Stimulated activated effector memory CD8-positive, alpha-beta T cell treated with anti-CD3 and anti-CD28 coated beads, Interleukin-12 subunit alpha, Interleukin-12 subunit beta, amount 100 ng/mL, for 72 hours (primary cell): Measurements from ENCODE around the gene PHRF1.

ENCODE experiments used
- ATAC-seq: fragments of 150-1000 bp; cut with Tn5 transposase; 2 replicates; pipeline ENCODE4 v1.10.0; 2021
- DNase-seq, 2 donors: peaks; one replicate each; pipeline ENCODE4 v3.0.0; 2021 to 2022; ENCODE audit warnings: low spot score in 2 of 2
- H3K27ac Mint-ChIP-seq: one replicate; pipeline ENCODE4 v1.8.0; 2022; ENCODE audit warnings: mild to moderate bottlenecking, mixed read lengths
- H3K36me3 Mint-ChIP-seq: one replicate; pipeline ENCODE4 v1.8.0; 2022; ENCODE audit warnings: mild to moderate bottlenecking, mixed read lengths
- H3K4me1 Mint-ChIP-seq: one replicate; pipeline ENCODE4 v1.8.0; 2022; ENCODE audit warnings: mixed read lengths
- H3K4me3 Mint-ChIP-seq: one replicate; pipeline ENCODE4 v1.8.0; 2022; ENCODE audit warnings: mild to moderate bottlenecking, mixed read lengths
- H3K9me3 Mint-ChIP-seq: one replicate; pipeline ENCODE4 v1.8.0; 2022; ENCODE audit warnings: mixed read lengths

The PHRF1 gene

DNA sequence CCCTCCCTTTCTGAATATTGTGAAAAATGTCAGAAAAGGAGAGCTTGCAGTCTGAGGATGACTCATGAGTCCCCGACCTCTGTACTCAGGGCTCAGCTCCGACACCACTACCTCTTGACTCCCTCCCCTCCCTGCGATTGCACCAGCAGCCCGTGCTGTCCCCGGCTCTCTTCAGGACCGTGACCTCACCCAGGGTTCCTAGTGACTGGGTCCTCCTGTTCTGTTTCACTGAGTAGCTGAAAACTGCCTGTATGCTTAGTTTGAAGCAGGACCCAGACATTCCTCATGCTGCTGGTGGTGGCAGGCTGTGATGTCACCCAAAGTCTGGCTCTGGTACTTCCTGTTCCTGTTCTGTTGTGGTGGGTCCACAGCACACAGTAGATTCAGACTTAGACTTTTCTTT lies 11.7 kb downstream of the PHRF1 start:
- peak; percentile 98 for ATAC-seq
- Mint-ChIP-seq H3K36me3 (peaks cover 92% of the 10 kb centered on the region), H3K27ac (peak overlapping the region; percentile 94), H3K4me3 (peak overlapping the region; percentile 76), H3K9me3 (no peaks in the 10 kb centered on the region), H3K4me1 (peaks cover 36% of the 10 kb centered on the region)
- DNase-seq = peak in 1 of 2 donors; percentile 77

DNA sequence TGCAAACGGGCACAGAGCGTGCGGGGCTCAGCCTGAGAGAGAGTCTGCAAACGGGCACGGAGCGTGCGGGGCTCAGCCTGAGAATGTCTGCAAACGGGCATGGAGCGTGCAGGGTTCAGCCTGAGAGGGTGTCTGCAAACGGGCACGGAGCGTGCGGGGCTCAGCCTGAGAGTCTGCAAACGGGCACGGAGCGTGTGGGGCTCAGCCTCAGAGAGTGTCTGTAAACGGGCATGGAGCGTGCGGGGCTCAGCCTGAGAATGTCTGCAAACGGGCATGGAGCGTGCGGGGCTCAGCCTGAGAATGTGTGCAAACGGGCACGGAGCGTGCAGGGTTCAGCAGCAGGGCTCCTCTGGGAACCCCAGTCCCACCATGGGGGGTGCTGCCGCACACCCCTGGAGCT lies 13.5 kb downstream of the PHRF1 start:
- DNase-seq (no peak), ATAC-seq (no peak)
- Mint-ChIP-seq H3K36me3 (peaks cover 92% of the 10 kb centered on the region), H3K9me3 (no peaks in the 10 kb centered on the region), H3K27ac (peak overlapping the region; percentile 63), H3K4me3 (no peak overlapping the region), H3K4me1 (peaks cover 48% of the 10 kb centered on the region)

DNA sequence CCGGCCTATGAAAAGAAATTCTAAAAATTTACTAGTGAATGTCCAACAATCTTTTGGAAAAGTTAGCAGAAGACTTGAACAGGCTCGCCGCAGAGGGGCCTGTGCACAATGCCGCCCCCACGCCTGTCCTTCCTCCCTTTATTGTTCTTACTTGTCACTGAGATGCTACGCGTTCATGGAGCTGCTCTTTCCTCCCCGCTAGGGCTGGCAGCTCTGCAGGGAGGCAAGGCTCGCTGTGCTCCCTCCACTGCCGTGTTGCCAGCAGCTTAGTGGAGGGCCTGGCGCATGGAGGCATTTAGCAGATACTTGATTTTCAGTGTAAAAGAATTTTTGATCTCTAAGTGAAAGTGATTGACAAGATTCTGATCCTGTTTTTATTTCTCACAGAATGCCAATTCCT lies 14.7 kb downstream of the PHRF1 start:
- H3K9me3 Mint-ChIP-seq = no peaks in the 10 kb centered on the region
- no peak for ATAC-seq
- no peak overlapping the region for H3K27ac Mint-ChIP-seq
- no peak for DNase-seq
- H3K4me3 Mint-ChIP-seq = no peak overlapping the region
- peaks cover 48% of the 10 kb centered on the region for H3K4me1 Mint-ChIP-seq
- peaks cover 98% of the 10 kb centered on the region for H3K36me3 Mint-ChIP-seq

GRCh38 chr11:592501-592900 lies 16.2 kb downstream of the PHRF1 start:
- no peak overlapping the region for H3K4me3 Mint-ChIP-seq
- peaks cover 46% of the 10 kb centered on the region for H3K4me1 Mint-ChIP-seq
- peaks cover 99% of the 10 kb centered on the region for H3K36me3 Mint-ChIP-seq
- ATAC-seq (no peak), DNase-seq (no peak)
- H3K27ac Mint-ChIP-seq = peak overlapping the region; percentile 37
- H3K9me3 Mint-ChIP-seq = no peaks in the 10 kb centered on the region

DNA sequence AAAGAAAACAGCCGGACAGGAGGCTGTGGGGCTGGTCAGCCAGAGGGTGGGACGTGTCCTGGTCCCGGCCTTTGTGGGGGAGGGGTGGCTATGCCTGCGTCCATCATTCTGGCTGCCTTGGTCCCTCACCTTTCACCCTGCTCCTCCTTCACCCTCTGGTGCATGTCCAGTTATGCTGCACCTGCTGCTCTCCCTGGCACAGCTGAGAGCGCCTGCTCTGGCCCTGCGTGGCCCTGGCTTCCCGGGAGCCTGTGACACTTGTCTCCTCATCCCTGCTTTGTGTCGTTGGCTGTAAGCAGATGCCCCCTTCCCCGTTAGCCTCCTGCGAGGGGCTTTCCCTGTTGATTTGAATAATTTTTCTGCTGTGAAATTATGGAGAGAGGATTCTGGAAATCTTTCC lies 16.6 kb downstream of the PHRF1 start:
- ATAC-seq = no peak
- peak overlapping the region; percentile 37 for H3K27ac Mint-ChIP-seq
- H3K4me1 Mint-ChIP-seq = peaks cover 42% of the 10 kb centered on the region
- H3K36me3 Mint-ChIP-seq = peaks cover 95% of the 10 kb centered on the region
- H3K4me3 Mint-ChIP-seq = no peak overlapping the region
- no peak for DNase-seq
- H3K9me3 Mint-ChIP-seq = no peaks in the 10 kb centered on the region

DNA sequence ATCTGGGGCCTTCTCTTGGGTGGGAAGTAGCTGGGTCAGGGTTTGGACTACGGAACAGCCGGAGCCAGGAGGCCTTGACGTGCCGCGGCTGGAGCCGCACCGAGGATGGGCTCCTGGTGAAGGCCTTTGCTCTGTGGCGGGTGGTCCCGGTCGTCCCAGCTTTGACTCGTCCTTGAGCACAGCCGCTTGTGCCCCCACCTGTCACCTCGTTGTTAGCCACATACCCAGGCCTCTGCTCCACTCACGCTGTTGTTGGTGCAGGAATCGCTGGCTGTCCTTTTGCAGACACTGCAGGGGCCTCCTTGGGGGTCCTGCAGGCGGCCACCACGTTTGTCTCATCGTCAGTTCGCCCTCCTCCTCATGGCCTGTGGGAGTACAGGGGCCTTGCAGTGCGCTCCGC lies 17.1 kb downstream of the PHRF1 start:
- Mint-ChIP-seq H3K27ac (peak overlapping the region; percentile 63), H3K4me1 (peaks cover 39% of the 10 kb centered on the region), H3K4me3 (no peak overlapping the region), H3K36me3 (peaks cover 95% of the 10 kb centered on the region), H3K9me3 (no peaks in the 10 kb centered on the region)
- no peak for ATAC-seq
- no peak for DNase-seq

DNA sequence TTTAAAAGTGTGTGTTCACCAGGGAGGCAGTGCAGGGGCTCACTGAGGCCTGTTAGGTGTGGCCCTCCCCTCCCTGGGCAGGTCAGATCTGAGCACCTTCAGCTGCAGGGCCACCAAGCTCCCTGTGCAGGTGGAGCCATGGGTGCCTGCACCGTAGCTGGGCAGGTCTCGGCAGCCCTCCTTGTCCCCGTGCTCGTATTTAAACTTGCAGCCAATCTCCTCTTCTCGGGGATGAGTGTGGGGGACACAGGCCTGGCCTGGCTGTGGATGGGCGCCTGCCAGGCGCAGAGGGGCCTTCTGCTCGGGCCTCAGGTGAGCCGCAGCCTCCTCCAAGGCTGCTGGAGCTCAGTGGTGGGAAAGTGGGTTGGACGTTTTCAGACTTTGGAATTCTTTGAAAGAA lies 19.1 kb downstream of the PHRF1 start:
- Mint-ChIP-seq H3K4me1 (peaks cover 28% of the 10 kb centered on the region), H3K36me3 (peaks cover 95% of the 10 kb centered on the region), H3K4me3 (no peak overlapping the region), H3K27ac (no peak overlapping the region), H3K9me3 (no peaks in the 10 kb centered on the region)
- ATAC-seq = no peak
- no peak for DNase-seq

- no peaks in the 10 kb centered on the region for H3K9me3 Mint-ChIP-seq
- peaks cover 28% of the 10 kb centered on the region for H3K4me1 Mint-ChIP-seq
- DNase-seq (no peak), ATAC-seq (peak; percentile 84)
- peak overlapping the region; percentile 83 for H3K27ac Mint-ChIP-seq
- H3K4me3 Mint-ChIP-seq = peak overlapping the region; percentile 32
- peaks cover 95% of the 10 kb centered on the region for H3K36me3 Mint-ChIP-seq
These were observed 20.1 kb downstream of the PHRF1 start for GRCh38 chr11:596374-596773.

GRCh38 chr11:597166-597725 lies 21.0 kb downstream of the PHRF1 start:
- H3K4me1 Mint-ChIP-seq = peaks cover 28% of the 10 kb centered on the region
- peaks cover 95% of the 10 kb centered on the region for H3K36me3 Mint-ChIP-seq
- no peaks in the 10 kb centered on the region for H3K9me3 Mint-ChIP-seq
- peak overlapping the region; percentile 83 for H3K27ac Mint-ChIP-seq
- no peak overlapping the region for H3K4me3 Mint-ChIP-seq
- DNase-seq (no peak), ATAC-seq (peak; percentile 40)

GRCh38 chr11:598005-598680 lies 21.9 kb downstream of the PHRF1 start:
- Mint-ChIP-seq H3K36me3 (peaks cover 95% of the 10 kb centered on the region), H3K27ac (no peak overlapping the region), H3K4me3 (no peak overlapping the region)

DNA sequence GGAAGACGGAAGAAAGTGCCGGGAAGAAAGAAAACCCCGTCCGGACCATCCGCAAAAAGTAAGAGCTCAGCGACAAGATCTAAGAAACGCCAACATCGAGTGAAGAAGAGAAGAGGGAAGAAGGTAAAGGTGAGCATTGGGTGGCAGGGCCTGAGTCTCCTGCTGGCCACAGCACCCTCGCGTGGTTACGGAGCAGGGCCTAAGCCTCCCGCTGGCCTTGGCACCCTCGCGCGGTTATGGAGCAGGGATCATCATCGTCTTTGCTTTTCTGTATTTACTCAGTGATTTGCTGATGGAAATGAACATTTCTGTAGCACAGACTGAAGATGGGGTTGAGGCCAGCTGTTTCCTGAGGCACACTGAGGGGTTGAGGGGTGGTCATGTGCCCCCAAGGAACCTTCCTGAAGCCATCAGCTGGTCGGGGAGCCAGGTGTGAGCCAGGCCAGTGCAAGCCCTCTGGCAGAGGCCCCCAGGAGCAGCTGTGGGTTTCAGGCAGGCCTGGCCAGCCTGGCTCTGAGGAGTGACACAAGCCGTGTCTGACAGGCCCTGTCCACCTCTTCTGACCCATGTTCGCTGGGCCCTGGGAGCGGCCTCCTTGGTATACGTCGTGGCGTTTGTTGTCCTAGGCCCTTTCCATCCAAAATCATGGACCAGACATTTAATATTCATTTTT lies 25.4 kb downstream of the PHRF1 start:
- DNase-seq = no peak
- peaks cover 91% of the 10 kb centered on the region for H3K36me3 Mint-ChIP-seq
- no peak for ATAC-seq
- peak overlapping the region; percentile 76 for H3K27ac Mint-ChIP-seq
- H3K9me3 Mint-ChIP-seq = no peaks in the 10 kb centered on the region
- H3K4me1 Mint-ChIP-seq = peaks cover 6% of the 10 kb centered on the region
- no peak overlapping the region for H3K4me3 Mint-ChIP-seq

More at GRCh38 chr11:598005-598680, 21.9 kb downstream of the PHRF1 start:
- peaks cover 25% of the 10 kb centered on the region for H3K4me1 Mint-ChIP-seq
- ATAC-seq = no peak
- no peaks in the 10 kb centered on the region for H3K9me3 Mint-ChIP-seq
- no peak for DNase-seq

DNA sequence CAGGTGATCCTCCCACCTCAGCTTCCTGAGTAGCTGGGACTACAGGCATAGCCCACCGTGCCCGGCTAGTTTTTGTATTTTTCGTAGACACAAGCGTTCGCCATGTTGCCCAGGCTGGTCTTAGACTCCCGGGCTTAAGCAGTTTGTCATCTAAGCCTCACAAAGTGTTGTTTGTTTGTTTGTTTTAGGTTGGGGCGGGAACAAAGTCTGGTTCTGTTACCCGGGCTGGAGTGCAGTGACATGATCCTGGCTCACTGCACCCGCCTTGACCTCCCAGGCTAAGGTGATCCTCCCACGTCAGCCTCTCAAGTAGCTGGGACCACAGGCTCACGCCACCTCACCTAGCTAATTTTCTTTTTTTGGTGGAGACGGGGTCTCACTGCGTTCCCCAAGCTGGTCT lies 26.9 kb downstream of the PHRF1 start:
- Mint-ChIP-seq H3K9me3 (no peaks in the 10 kb centered on the region), H3K4me3 (no peak overlapping the region), H3K27ac (no peak overlapping the region), H3K4me1 (no peaks in the 10 kb centered on the region), H3K36me3 (peaks cover 95% of the 10 kb centered on the region)
- ATAC-seq (no peak), DNase-seq (no peak)

GRCh38 chr11:605286-606129 lies 29.2 kb downstream of the PHRF1 start:
- Mint-ChIP-seq H3K36me3 (peaks cover 90% of the 10 kb centered on the region), H3K4me1 (no peaks in the 10 kb centered on the region), H3K9me3 (no peaks in the 10 kb centered on the region), H3K27ac (peak overlapping the region; percentile 48), H3K4me3 (no peak overlapping the region)
- no peak for ATAC-seq
- no peak for DNase-seq

GRCh38 chr11:606245-606644 lies 30.0 kb downstream of the PHRF1 start:
- H3K27ac Mint-ChIP-seq = no peak overlapping the region

DNA sequence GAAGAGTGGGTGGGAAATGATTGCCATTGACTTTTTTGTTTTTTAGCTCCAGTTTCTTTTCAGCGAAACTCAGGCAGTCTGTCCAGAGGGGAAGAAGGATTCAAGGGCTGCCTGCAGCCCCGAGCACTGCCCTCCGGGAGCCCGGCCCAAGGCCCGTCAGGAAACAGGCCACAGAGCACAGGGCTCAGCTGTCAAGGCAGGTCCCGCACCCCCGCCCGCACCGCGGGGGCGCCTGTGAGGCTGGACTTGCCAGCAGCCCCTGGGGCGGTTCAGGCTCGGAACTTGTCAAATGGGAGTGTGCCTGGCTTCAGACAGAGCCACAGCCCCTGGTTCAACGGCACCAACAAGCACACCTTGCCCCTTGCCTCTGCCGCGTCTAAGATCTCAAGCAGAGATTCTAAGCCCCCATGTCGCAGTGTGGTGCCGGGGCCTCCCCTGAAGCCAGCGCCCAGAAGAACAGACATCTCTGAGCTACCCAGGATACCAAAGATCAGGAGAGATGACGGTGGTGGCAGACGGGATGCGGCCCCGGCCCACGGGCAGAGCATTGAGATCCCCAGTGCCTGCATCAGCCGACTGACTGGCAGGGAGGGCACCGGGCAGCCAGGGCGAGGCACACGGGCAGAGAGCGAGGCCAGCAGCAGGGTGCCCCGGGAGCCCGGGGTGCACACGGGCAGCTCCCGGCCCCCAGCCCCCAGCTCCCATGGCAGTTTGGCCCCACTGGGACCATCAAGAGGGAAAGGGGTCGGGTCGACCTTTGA lies 30.9 kb downstream of the PHRF1 start:
- Mint-ChIP-seq H3K27ac (peak overlapping the region; percentile 54), H3K4me1 (peaks cover 3% of the 10 kb centered on the region), H3K9me3 (no peaks in the 10 kb centered on the region), H3K36me3 (peaks cover 90% of the 10 kb centered on the region), H3K4me3 (no peak overlapping the region)
- ATAC-seq (no peak), DNase-seq (no peak)

More at GRCh38 chr11:606245-606644, 30.0 kb downstream of the PHRF1 start:
- no peak overlapping the region for H3K4me3 Mint-ChIP-seq
- H3K4me1 Mint-ChIP-seq = no peaks in the 10 kb centered on the region
- DNase-seq (no peak), ATAC-seq (no peak)
- H3K9me3 Mint-ChIP-seq = no peaks in the 10 kb centered on the region
- peaks cover 90% of the 10 kb centered on the region for H3K36me3 Mint-ChIP-seq
